ENCODE results near the gene MOB2.
"Not testable (repeated sequence)": the region's sequence is repeated elsewhere in the genome, so short reads cannot be mapped to it uniquely, and the experiment has no call there.

The MOB2 gene

DNA sequence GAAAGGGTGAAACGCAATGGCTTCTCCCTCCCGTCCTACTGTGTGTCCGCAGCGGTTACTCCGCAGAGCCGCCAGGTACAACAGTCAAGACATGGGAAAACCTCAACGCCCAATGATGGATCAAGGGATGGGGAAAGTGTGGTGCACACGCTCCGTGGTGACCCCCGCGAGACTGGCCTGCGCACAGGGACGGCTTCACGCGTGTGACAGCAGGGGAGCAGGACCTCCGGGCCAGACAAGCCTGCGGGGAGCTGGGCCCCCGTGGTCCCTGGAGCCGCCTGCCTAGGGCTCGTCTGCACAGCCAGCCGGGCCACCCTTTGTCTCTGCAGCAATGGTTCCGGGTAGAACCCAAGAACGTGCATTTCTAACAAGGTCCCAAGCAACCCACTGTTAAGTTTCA lies 31.7 kb upstream of the MOB2 start:
- DNase-seq: no peak

DNA sequence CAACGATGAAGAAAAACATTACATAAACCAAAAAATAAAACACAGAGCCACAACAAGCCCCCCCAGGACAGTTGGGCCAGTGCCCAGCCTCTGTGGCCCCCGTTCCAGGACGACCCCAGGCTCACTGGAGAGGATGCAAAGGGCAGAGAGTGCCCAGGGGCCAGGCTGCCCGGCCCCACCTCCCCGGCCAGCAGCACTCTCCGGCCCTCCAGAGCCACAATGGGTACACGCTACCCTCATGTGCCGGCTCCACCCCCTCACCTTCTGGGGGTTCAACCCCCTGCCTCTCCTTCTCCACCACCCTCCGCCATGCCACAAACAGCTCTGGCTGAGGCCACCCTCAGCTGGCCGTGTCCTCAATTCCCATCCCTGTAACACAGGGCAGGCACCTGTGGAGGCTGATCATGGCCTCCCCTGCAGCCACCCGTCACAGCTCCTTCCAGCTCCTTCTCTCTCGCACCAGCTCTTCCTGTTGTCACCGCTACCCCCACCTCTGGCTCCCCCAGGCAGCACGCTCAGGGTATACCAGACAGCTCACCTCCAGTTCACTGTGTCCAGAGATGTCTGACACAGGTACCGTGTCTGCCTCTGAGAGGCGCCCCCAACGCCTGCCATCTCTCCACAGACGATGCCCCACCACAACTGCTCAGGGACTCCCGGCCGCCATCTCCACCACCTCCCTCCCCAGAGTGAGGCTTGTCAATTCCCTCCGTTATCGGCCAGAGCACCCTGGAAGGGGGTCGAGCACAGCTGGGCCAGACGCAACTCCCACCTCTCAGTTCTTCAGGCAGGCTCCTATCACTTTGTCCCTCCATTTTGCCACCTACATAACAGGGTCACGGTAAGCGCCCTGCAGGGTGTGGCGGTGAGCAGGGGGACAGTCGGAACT lies 30.8 kb upstream of the MOB2 start:
- no peak for DNase-seq

DNA sequence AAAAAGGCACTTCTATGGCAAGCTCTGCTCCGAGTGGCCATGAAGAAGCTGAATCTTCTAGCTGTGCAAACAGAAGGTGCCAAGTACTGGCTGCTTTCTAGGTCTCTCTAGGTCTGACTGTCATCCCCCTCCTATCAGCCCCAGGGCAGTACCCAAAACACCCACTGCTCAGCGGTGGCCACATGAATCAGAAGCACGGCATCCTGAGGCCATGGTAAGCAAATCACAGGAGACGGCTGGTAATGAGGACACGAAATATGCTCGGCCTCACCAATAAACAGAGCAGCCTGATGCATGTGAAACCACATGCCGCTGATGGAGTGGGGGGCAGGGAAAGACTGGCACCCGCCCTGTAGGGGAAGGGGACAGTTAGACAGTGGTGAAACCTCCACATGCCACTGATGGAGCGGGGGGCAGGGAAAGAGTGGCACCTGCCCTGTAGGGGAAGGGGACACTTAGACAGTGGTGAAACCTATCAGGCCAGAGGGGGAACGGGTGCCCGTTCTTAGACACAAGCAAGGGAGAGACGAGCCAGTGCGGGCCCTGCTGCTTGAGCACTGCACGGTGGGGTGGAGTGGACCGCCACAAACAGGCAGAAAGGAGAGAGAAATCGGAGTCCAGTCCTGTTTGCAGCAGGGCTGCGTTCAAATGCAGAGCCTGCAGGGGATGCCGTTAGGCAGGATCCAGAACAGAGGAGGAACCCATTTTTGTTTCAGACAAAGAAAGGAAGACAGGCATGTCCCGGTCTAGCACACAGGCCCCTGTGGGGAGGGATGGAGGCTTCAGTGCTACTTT lies 29.9 kb upstream of the MOB2 start:
- DNase-seq: no peak

DNA sequence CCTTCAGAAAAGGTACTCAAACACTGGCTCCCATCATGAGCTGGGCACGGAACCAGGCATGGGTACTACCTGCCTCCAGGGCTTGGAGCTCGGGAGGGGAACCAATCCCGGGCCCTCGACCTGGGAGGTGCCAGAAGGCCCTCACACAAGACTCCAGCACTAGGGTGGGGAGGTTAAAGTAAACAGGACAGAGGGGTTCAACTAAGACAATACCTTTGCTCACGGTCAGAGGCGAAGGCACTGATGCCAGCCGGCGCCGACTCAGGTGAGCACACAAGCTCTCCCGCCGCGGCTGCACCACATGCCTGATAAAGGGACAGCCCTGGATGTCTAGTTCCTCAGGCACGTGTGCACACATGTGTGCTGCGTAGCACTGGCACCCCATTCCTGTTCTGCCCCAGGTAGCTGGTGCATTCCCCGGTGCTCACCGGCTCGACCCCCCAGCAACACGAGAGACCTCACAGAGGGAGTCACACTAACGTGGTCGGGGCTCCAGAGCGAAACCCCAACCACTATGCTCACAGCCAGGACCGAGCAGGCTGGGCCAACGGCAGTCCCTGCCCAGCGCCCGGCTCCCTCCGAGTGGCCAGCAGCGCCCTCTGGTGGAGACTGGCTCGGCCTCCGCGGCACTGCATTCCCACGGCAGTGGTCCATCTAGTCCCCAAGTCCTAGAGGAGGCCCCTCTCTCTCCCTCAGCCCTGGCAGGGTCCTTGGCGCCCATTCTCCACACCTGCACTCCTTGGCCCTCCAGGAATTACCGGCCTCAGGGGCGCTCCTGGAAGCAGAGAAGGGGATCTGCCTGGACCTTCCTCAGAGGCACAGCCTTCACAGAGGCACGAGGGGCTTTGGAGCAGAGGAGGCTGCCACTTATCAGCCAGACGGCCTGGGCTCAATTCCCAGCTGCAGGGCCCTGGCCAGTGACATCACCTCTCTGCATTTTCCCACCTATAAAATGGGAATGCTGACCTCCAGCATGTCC lies 28.8 kb upstream of the MOB2 start:
- peak in 11 of 14 donors; percentile 33 to 82 (median 68) for DNase-seq

GRCh38 chr11:1514336-1515061 lies 27.9 kb upstream of the MOB2 start:
- DNase-seq: peak in 3 of 14 donors; percentile 12 to 39 (median 17)

DNA sequence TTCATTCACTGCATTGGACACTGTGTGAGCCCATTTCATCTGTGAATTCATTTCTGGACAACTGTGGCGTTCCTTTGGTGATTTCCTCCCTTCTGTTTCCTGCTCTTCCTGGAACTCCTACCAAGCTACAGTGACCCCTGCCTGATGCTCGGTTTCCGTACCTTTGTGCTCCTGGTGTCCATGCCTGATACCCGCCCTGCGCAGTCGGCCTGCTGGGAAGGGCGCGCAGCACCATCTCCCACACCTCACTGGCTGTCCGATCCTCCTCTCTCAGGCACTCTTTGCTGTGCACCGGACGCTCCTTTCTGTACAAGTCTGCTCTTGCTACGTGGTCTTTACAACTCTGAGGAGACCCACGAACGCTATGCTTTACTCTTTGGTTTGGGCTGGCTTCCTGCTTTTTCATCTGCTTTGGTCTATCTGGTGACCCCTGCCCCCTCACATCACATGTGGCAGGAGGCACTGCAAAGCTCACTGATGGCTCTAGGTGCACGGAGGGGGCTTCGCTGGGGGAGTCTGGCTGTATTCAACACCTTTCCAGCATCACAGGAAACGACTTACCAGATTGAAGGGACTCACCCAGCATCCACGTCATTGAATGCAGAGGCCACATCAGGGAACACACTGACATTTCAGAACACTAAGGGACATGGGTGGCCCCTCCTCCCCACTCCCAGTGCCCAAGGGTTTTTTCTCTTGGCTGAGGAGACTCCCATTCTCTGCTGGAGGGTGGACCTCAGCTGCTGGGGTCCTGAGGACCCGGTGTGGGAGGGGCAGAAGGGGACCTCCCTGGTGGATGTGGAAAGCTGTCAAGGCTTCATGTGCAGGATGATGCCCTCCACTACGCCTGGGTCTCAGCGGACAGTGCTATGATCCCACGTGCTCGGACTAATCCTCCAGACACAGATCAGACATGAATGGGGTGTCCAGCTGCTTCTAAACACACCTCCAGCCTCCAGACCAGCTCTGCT lies 27.0 kb upstream of the MOB2 start:
- DNase-seq: no peak

- DNase-seq: not testable (repeated sequence)
These were observed 26.1 kb upstream of the MOB2 start for GRCh38 chr11:1512531-1513258.

DNA sequence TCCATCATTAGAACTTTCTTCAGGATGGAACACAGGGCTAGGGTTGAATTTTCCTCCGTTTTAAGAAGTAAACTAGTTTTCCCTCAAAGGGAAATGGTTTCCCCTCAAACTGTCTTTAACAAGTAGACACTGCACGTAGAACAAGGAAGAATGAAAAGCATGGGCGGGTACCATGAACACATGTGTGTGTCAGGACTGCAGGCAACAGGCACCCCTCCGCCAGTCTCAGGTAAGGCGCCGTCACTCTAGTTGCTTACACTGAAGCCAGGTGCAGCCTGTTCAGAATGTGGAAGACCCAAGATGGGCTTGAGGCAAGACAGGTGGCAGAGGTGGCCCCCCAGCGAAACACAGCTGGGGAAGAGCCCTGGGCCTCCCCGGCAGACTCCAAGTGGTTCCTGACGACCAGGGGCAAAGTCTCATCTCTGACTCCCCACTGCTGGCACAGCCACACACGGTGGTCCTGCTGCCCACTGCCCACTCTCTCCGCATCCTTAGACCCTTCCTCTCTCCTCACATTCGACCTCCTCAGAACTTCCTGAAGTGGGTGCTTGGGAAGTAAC lies 25.4 kb upstream of the MOB2 start:
- DNase-seq: no peak

DNA sequence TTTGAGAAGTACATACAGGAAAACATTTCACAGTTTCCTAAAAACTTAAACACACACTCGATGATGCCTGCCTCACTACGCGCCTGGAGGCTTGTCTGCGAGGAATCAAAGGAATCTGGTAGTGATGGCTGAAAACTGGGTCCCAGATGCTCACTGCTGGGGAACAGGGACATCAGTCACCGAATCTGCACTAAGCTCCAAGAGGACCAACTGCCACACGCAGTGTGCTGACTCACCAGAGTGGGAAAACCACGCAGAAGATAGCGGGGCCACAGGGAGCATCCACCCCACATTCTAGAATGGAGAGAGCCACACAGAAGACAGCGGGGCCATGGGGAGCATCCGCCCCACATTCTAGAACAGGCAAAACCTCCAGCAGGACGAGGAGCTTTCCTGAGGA lies 24.3 kb upstream of the MOB2 start:
- no peak for DNase-seq

DNA sequence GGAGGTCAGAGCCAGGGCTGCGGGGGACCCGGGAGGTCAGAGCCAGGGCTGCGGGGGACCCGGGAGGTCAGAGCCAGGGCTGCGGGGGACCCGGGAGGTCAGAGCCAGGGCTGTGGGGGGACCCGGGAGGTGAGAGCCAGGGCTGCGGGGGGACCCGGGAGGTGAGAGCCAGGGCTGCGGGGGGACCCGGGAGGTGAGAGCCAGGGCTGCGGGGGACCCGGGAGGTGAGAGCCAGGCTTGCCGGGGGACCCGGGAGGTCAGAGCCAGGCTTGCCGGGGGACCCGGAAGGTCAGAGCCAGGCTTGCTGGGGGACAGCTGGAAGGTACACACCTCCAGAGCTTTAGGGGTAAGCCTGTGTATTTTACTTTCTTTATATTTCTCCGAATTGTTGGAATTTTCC lies 23.8 kb upstream of the MOB2 start:
- DNase-seq: not testable (repeated sequence)

GRCh38 chr11:1509626-1510255 lies 23.2 kb upstream of the MOB2 start:
- no peak for DNase-seq

DNA sequence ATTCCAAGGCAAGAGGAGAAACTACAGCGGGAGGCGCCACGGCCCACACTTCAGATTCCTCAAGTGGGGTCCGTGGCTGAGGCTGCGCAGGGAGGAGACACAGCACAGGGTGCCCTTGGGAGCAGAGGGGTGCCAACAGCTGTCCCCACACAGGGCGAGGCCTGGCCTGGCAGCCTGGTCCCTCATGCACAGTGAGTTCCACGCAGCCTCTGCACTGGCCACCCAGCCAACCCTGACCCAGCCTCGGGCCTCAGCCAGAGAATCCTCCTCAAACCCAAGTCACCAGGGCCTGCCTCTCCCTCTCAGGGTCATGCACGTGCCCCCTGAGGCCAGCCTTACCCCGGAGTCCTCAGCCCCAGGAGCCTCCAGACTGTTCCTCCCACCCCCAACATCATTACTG lies 22.4 kb upstream of the MOB2 start:
- DNase-seq: no peak

GRCh38 chr11:1508491-1508891 lies 21.9 kb upstream of the MOB2 start:
- no peak for DNase-seq

DNA sequence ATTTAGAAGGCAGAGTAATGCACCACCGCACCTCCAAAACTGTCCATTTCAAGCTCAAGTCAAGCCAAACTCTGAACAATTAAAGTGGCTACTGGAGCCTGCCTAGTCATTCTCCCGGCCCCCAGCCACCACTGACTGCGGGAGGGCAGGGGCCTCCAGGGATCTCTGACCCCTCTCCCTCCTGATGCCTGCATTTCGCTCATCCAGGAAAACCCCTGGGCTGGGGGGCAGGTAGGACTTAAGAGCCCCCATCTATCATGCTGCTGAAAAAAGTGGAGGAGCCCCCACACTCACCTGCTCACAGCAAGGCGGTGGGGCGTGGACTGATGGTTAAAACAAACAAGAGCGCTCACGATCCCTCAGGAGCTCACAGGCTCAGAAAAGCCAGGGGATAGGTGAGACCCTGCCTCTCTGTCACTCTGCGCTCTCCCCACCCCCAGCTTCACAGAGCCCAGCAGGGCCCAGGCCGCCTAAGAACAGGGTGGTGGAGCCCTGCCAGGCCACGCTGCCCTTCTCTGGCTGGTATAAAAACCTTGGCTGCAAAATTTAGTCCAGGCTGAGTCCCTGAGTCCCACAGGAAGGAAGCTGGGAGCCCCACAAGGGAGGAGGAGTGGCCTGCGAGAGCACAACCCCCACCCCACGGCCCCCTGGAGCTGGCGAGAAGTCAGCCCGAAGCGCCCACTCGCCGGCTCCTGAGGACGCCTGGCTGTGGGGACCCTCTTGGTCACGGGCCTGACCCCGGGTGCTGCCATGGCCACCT lies 21.0 kb upstream of the MOB2 start:
- peak in 2 of 14 donors; percentile 23 to 38 for DNase-seq

- DNase-seq: no peak
These were observed 20.4 kb upstream of the MOB2 start for GRCh38 chr11:1506981-1507380.

DNA sequence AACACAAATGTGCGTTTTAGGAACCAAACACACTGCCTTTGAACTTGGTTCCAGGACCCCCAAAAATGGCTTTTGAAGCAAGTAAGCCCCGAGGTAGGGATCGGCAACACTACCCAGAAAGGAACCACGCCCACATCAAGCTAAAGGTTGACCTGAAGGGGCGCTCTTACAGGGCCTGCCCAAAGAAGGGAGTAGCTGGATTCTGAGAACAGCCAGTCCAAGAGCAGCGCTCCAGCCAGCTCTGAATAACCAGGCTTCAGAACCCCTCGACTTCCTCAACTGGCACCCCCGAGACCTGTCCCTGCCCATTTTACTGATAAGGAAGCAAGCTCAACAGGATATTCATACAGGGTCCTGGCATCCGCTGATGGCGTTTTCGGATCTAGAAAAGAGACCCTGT lies 18.9 kb upstream of the MOB2 start:
- no peak for DNase-seq

DNA sequence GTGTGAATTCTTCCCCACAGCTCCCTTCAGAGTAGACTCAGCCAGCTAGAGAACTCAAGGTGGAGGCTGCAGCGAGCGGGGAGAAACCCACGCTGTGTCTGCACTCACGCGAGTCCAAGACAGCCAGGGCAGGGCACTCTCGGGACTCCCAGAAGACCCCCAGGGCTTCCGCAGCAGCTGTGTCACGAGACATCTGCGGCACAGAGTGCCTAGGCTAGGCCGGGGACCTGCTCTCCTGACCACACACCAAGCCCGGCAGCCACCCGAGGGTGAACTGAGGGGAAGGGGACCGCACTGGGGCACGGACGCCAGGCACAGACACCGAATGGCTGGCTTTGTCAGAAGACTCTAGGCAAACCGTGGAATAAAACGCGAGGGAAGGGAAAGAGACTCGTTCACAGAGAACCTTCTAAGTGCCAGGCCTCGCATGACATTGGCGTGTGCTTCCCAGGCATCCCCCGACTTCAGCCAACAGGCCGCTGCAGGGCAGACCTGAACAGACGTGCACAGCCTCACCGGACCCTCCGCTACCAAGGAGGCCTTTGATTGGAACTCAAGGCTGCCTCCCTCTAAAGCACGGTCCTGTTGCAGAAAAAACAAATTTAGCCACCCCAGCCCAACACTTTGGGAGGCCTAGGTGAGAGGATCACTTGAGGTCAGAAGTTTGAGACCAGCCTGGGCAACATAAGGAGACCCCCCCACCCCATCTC lies 18.2 kb upstream of the MOB2 start:
- no peak for DNase-seq

Data from C1 segment of cervical spinal cord (tissue), 14 donors.